ENCODE measurements around the gene SERPINA9. TPM values are rescaled to one million over a fixed set of nuclear protein-coding genes. Genes with fewer than 3 reads are reported as not detected.

Gene SERPINA9
- total and polyA plus RNA-seq, 4 experiments from 2014 or later, result not detected

GRCh38 chr14:94441531-94442205 is 34.3 kb downstream of the SERPINA9 start:
- H3K27me3 Mint-ChIP-seq, result peaks cover 9 to 28% of the 10 kb centered on the region in 2 donors
- CTCF ChIA-PET (ENCODE audit: partially characterized antibody), result no interaction called here
- H3K36me3 ChIP-seq (ENCODE audit: insufficient read depth, low read length), result no peaks in the 10 kb centered on the region

GRCh38 chr14:94441130-94441529 is 34.9 kb downstream of the SERPINA9 start:
- POLR2A ChIA-PET (ENCODE audit: partially characterized antibody), result no interaction called here
- Histone ChIP-seq H3K27ac (ENCODE audit: low read depth, low read length) (no peak overlapping the region), H3K27me3 (ENCODE audit: insufficient read depth, low read length) (no peaks in the 10 kb centered on the region), H3K9me3 (ENCODE audit: control insufficient read depth in 1 of 2, low read length in 2 of 2) (no peaks in the 10 kb centered on the region), H3K36me3 (ENCODE audit: insufficient read depth, low read length) (no peaks in the 10 kb centered on the region), H3K4me3 (ENCODE audit: low read length in 2 of 2) (no peak overlapping the region), H3K4me1 (ENCODE audit: insufficient read depth, low read length) (no peaks in the 10 kb centered on the region)
- peaks cover 9 to 28% of the 10 kb centered on the region in 2 donors for H3K27me3 Mint-ChIP-seq
- CTCF ChIA-PET (ENCODE audit: partially characterized antibody), result no interaction called here
- H3K4me1 Mint-ChIP-seq, result no peaks in the 10 kb centered on the region
- intact Hi-C loops (cut with micrococcal nuclease), result no loop called here
- H3K9me3 Mint-ChIP-seq, result peaks cover 0 to 5% (median 0%) of the 10 kb centered on the region in 8 donors
- H3K4me3 Mint-ChIP-seq, result no peak overlapping the region
- peak overlapping the region in 1 of 7 donors; percentile 71 for H3K27ac Mint-ChIP-seq
- no peaks in the 10 kb centered on the region for H3K36me3 Mint-ChIP-seq
- no peak for DNase-seq

More at GRCh38 chr14:94441531-94442205, 34.3 kb downstream of the SERPINA9 start:
- intact Hi-C loops (cut with micrococcal nuclease), result no loop called here
- no peaks in the 10 kb centered on the region for H3K9me3 ChIP-seq (ENCODE audit: control insufficient read depth in 1 of 2, low read length in 2 of 2)
- no peaks in the 10 kb centered on the region for H3K4me1 Mint-ChIP-seq
- no peaks in the 10 kb centered on the region for H3K27me3 ChIP-seq (ENCODE audit: insufficient read depth, low read length)
- no peak overlapping the region for H3K27ac Mint-ChIP-seq
- no peak for DNase-seq
- no peaks in the 10 kb centered on the region for H3K4me1 ChIP-seq (ENCODE audit: insufficient read depth, low read length)
- no peak overlapping the region for H3K4me3 ChIP-seq (ENCODE audit: low read length in 2 of 2)
- H3K9me3 Mint-ChIP-seq, result peaks cover 0 to 5% (median 0%) of the 10 kb centered on the region in 8 donors
- no peak overlapping the region for H3K4me3 Mint-ChIP-seq
- no peaks in the 10 kb centered on the region for H3K36me3 Mint-ChIP-seq
- POLR2A ChIA-PET (ENCODE audit: partially characterized antibody), result no interaction called here
- H3K27ac ChIP-seq (ENCODE audit: low read depth, low read length), result no peak overlapping the region

- no peak overlapping the region for H3K27ac ChIP-seq (ENCODE audit: low read depth, low read length)
- no peaks in the 10 kb centered on the region for H3K36me3 ChIP-seq (ENCODE audit: insufficient read depth, low read length)
- no peak overlapping the region for H3K4me3 Mint-ChIP-seq
- no peak overlapping the region for H3K27ac Mint-ChIP-seq
- DNase-seq, result no peak
- CTCF ChIA-PET (ENCODE audit: partially characterized antibody), result no interaction called here
- H3K4me1 ChIP-seq (ENCODE audit: insufficient read depth, low read length), result no peaks in the 10 kb centered on the region
- no peaks in the 10 kb centered on the region for H3K9me3 ChIP-seq (ENCODE audit: control insufficient read depth in 1 of 2, low read length in 2 of 2)
- H3K4me3 ChIP-seq (ENCODE audit: low read length in 2 of 2), result no peak overlapping the region
- H3K9me3 Mint-ChIP-seq, result peaks cover 0 to 5% (median 4%) of the 10 kb centered on the region in 8 donors
- intact Hi-C loops (cut with micrococcal nuclease), result no loop called here
- POLR2A ChIA-PET (ENCODE audit: partially characterized antibody), result no interaction called here
- no peaks in the 10 kb centered on the region for H3K27me3 ChIP-seq (ENCODE audit: insufficient read depth, low read length)
- H3K27me3 Mint-ChIP-seq, result peaks cover 13 to 37% of the 10 kb centered on the region in 2 donors
- no peaks in the 10 kb centered on the region for H3K4me1 Mint-ChIP-seq
- H3K36me3 Mint-ChIP-seq, result no peaks in the 10 kb centered on the region
Observed at GRCh38 chr14:94439453-94440057, 36.4 kb downstream of the SERPINA9 start.

GRCh38 chr14:94428610-94429009 is 47.4 kb downstream of the SERPINA9 start:
- no peak for DNase-seq
- Histone ChIP-seq H3K36me3 (ENCODE audit: insufficient read depth, low read length) (no peaks in the 10 kb centered on the region), H3K9me3 (ENCODE audit: control insufficient read depth in 1 of 2, low read length in 2 of 2) (no peaks in the 10 kb centered on the region), H3K27me3 (ENCODE audit: insufficient read depth, low read length) (no peaks in the 10 kb centered on the region), H3K4me1 (ENCODE audit: insufficient read depth, low read length) (no peaks in the 10 kb centered on the region), H3K27ac (ENCODE audit: low read depth, low read length) (no peak overlapping the region), H3K4me3 (ENCODE audit: low read length in 2 of 2) (no peak overlapping the region)
- Mint-ChIP-seq H3K9me3 (peaks cover 0 to 9% (median 3%) of the 10 kb centered on the region in 8 donors), H3K4me3 (no peak overlapping the region), H3K4me1 (no peaks in the 10 kb centered on the region), H3K27me3 (peaks cover 5 to 7% of the 10 kb centered on the region in 2 donors), H3K36me3 (peaks cover 0 to 3% of the 10 kb centered on the region in 2 donors), H3K27ac (no peak overlapping the region)
- POLR2A ChIA-PET (ENCODE audit: partially characterized antibody), result no interaction called here
- CTCF ChIA-PET (ENCODE audit: partially characterized antibody), result no interaction called here
- intact Hi-C loops (cut with micrococcal nuclease), result no loop called here

GRCh38 chr14:94427016-94427613 is 48.9 kb downstream of the SERPINA9 start:
- Mint-ChIP-seq H3K27ac (no peak overlapping the region), H3K27me3 (peaks cover 8 to 11% of the 10 kb centered on the region in 2 donors), H3K36me3 (peaks cover 0 to 3% of the 10 kb centered on the region in 2 donors), H3K9me3 (peaks cover 0 to 9% (median 2%) of the 10 kb centered on the region in 8 donors), H3K4me1 (peaks cover 0 to 4% (median 2%) of the 10 kb centered on the region in 4 donors), H3K4me3 (no peak overlapping the region)
- DNase-seq, result no peak
- POLR2A ChIA-PET (ENCODE audit: partially characterized antibody), result no interaction called here
- H3K4me1 ChIP-seq (ENCODE audit: insufficient read depth, low read length), result no peaks in the 10 kb centered on the region
- no peak overlapping the region for H3K27ac ChIP-seq (ENCODE audit: low read depth, low read length)
- no peaks in the 10 kb centered on the region for H3K36me3 ChIP-seq (ENCODE audit: insufficient read depth, low read length)
- H3K9me3 ChIP-seq (ENCODE audit: control insufficient read depth in 1 of 2, low read length in 2 of 2), result no peaks in the 10 kb centered on the region
- no peaks in the 10 kb centered on the region for H3K27me3 ChIP-seq (ENCODE audit: insufficient read depth, low read length)
- intact Hi-C loops (cut with micrococcal nuclease), result no loop called here
- H3K4me3 ChIP-seq (ENCODE audit: low read length in 2 of 2), result no peak overlapping the region
- CTCF ChIA-PET (ENCODE audit: partially characterized antibody), result no interaction called here

- Mint-ChIP-seq H3K9me3 (peaks cover 0 to 5% (median 2%) of the 10 kb centered on the region in 8 donors), H3K27me3 (peaks cover 8 to 11% of the 10 kb centered on the region in 2 donors), H3K27ac (no peak overlapping the region), H3K36me3 (peaks cover 0 to 3% of the 10 kb centered on the region in 2 donors), H3K4me1 (peaks cover 0 to 4% (median 2%) of the 10 kb centered on the region in 4 donors), H3K4me3 (no peak overlapping the region)
- Histone ChIP-seq H3K27ac (ENCODE audit: low read depth, low read length) (no peak overlapping the region), H3K4me1 (ENCODE audit: insufficient read depth, low read length) (no peaks in the 10 kb centered on the region), H3K36me3 (ENCODE audit: insufficient read depth, low read length) (no peaks in the 10 kb centered on the region), H3K9me3 (ENCODE audit: control insufficient read depth in 1 of 2, low read length in 2 of 2) (no peaks in the 10 kb centered on the region), H3K27me3 (ENCODE audit: insufficient read depth, low read length) (no peaks in the 10 kb centered on the region), H3K4me3 (ENCODE audit: low read length in 2 of 2) (no peak overlapping the region)
- no peak for DNase-seq
- POLR2A ChIA-PET (ENCODE audit: partially characterized antibody), result no interaction called here
- CTCF ChIA-PET (ENCODE audit: partially characterized antibody), result no interaction called here
- intact Hi-C loops (cut with micrococcal nuclease), result no loop called here
Observed at GRCh38 chr14:94426526-94426925, 49.5 kb downstream of the SERPINA9 start.

- POLR2A ChIA-PET (ENCODE audit: partially characterized antibody), result no interaction called here
- intact Hi-C loops (cut with micrococcal nuclease), result no loop called here
- Histone ChIP-seq H3K27me3 (ENCODE audit: insufficient read depth, low read length) (no peaks in the 10 kb centered on the region), H3K9me3 (ENCODE audit: control insufficient read depth in 1 of 2, low read length in 2 of 2) (no peaks in the 10 kb centered on the region), H3K4me1 (ENCODE audit: insufficient read depth, low read length) (no peaks in the 10 kb centered on the region), H3K36me3 (ENCODE audit: insufficient read depth, low read length) (no peaks in the 10 kb centered on the region), H3K27ac (ENCODE audit: low read depth, low read length) (no peak overlapping the region), H3K4me3 (ENCODE audit: low read length in 2 of 2) (no peak overlapping the region)
- H3K27ac Mint-ChIP-seq, result no peak overlapping the region
- no peak for DNase-seq
- H3K36me3 Mint-ChIP-seq, result no peaks in the 10 kb centered on the region
- peaks cover 11 to 17% of the 10 kb centered on the region in 2 donors for H3K27me3 Mint-ChIP-seq
- peaks cover 0 to 10% (median 0%) of the 10 kb centered on the region in 8 donors for H3K9me3 Mint-ChIP-seq
- CTCF ChIA-PET (ENCODE audit: partially characterized antibody), result no interaction called here
- H3K4me3 Mint-ChIP-seq, result no peak overlapping the region
- H3K4me1 Mint-ChIP-seq, result peaks cover 0 to 4% (median 2%) of the 10 kb centered on the region in 4 donors
Observed at GRCh38 chr14:94424371-94424770, 51.6 kb downstream of the SERPINA9 start.
